Liver (tissue), 9 donors: Measurements from ENCODE around the gene ANKRD16. TPM values are rescaled to one million over a fixed set of nuclear protein-coding genes. Genes with fewer than 3 reads are reported as not detected.

ENCODE experiments used
- DNase-seq: peaks from one replicate; pipeline ENCODE4 v3.0.0-alpha.2; 2017; ENCODE audit warnings: low spot score
- H3K27ac ChIP-seq, 2 donors: one replicate each; pipeline ENCODE4 v1.7.0; 2013; ENCODE audit warnings: inconsistent platforms in 2 of 2, low read length in 2 of 2, control low read depth in 1 of 2, low read depth in 1 of 2, mild to moderate bottlenecking in 1 of 2
- H3K27me3 ChIP-seq, 4 donors: one replicate each; pipeline versions ENCODE4 v1.6.1 to v1.7.0; 2013; ENCODE audit warnings: low read length in 3 of 4, inconsistent platforms in 1 of 4, mild to moderate bottlenecking in 1 of 4, moderate library complexity in 1 of 4; ENCODE audit not compliant: control insufficient read depth in 4 of 4, insufficient read depth in 4 of 4
- H3K36me3 ChIP-seq, 4 donors: one replicate each; pipeline versions ENCODE4 v1.6.1 to v1.7.0; 2013; ENCODE audit warnings: low read length in 3 of 4, mild to moderate bottlenecking in 3 of 4, low read depth in 1 of 4, moderate library complexity in 1 of 4; ENCODE audit not compliant: control insufficient read depth in 4 of 4, insufficient read depth in 3 of 4
- H3K4me1 ChIP-seq, 4 donors: one replicate each; pipeline versions ENCODE4 v1.6.1 to v1.7.0; 2013; ENCODE audit warnings: low read length in 3 of 4, mild to moderate bottlenecking in 3 of 4, moderate library complexity in 1 of 4; ENCODE audit not compliant: control insufficient read depth in 4 of 4, insufficient read depth in 4 of 4
- H3K4me3 ChIP-seq, 3 donors: one replicate each; pipeline versions ENCODE4 v1.6.1 to v1.7.0; 2013; ENCODE audit warnings: low read length in 3 of 3, control low read depth in 1 of 3, low read depth in 1 of 3, mild to moderate bottlenecking in 1 of 3
- H3K9ac ChIP-seq, 2 donors: one replicate each; pipeline ENCODE4 v1.7.0; 2013; ENCODE audit warnings: low read length in 2 of 2, mild to moderate bottlenecking in 2 of 2, moderate library complexity in 2 of 2, control low read depth in 1 of 2, low read depth in 1 of 2
- H3K9me3 ChIP-seq, 4 donors: one replicate each; pipeline versions ENCODE4 v1.6.1 to v1.7.0; 2013; ENCODE audit warnings: low read length in 3 of 4; ENCODE audit not compliant: control insufficient read depth in 4 of 4
- EGR1 ChIP-seq, 2 donors: IDR thresholded peaks; 2 replicates each; pipeline ENCODE4 v1.6.1; 2016 to 2018; ENCODE audit warnings: antibody characterized with exemption in 2 of 2, low read depth in 2 of 2
- FOXA1 ChIP-seq: IDR thresholded peaks from 2 replicates; pipeline ENCODE4 v1.6.1; 2016; ENCODE audit warnings: antibody characterized with exemption
- FOXA2 ChIP-seq: IDR thresholded peaks from 2 replicates; pipeline ENCODE4 v1.6.1; 2016; ENCODE audit warnings: antibody characterized with exemption
- GABPA ChIP-seq, 2 donors: IDR thresholded peaks in 1 of 2; conservative IDR thresholded peaks in 1 of 2; 2 replicates each; pipeline ENCODE4 v1.6.1; 2016; ENCODE audit warnings: antibody characterized with exemption in 2 of 2, mild to moderate bottlenecking in 1 of 2, moderate library complexity in 1 of 2
- HNF4A ChIP-seq, 2 donors: conservative IDR thresholded peaks; 2 replicates each; pipeline ENCODE4 v1.6.1; 2016; ENCODE audit warnings: antibody characterized with exemption in 2 of 2, mild to moderate bottlenecking in 2 of 2
- HNF4G ChIP-seq: IDR thresholded peaks from 2 replicates; pipeline ENCODE4 v1.6.1; 2016; ENCODE audit warnings: antibody characterized with exemption
- JUND ChIP-seq, 2 donors: IDR thresholded peaks; 2 replicates each; pipeline ENCODE4 v1.6.1; 2016; ENCODE audit warnings: antibody characterized with exemption in 2 of 2
- NR2F2 ChIP-seq: IDR thresholded peaks from 2 replicates; pipeline ENCODE4 v1.6.1; 2016; ENCODE audit warnings: antibody characterized with exemption
- RXRA ChIP-seq, 2 donors: IDR thresholded peaks; 2 replicates each; pipeline ENCODE4 v1.6.1; 2017 to 2018; ENCODE audit warnings: antibody characterized with exemption in 2 of 2, mild to moderate bottlenecking in 1 of 2
- SP1 ChIP-seq: IDR thresholded peaks from 2 replicates; pipeline ENCODE4 v1.6.1; 2018; ENCODE audit warnings: antibody characterized with exemption, mild to moderate bottlenecking
- YY1 ChIP-seq: IDR thresholded peaks from 2 replicates; pipeline ENCODE4 v1.6.1; 2016; ENCODE audit warnings: antibody characterized with exemption, mild to moderate bottlenecking
- WGBS: extraction: QIAGEN DNeasy Blood & Tissue Kit; methylation state at CpG from one replicate; pipeline ENCODE4 v1.1.7; 2013; 5-methylcytosine and 5-hydroxymethylcytosine counted together
- polyA plus RNA-seq, 2 donors: library from polyadenylated mRNA; stranded (reverse) in 1 of 2; unstranded in 1 of 2; fragments of 200-250 nt in 1 of 2; fragments of >200 nt in 1 of 2; fragmentation: Nextera tagmentation in 1 of 2; extraction: Ambion mirVana in 1 of 2; gene quantifications; one replicate each; pipeline versions ENCODE4 v1.2.1 to v1.2.3, GENCODE V29; 2013 to 2015
- total RNA-seq, 2 donors: library from RNA; depleted of rRNA; stranded (reverse); fragments of >200 nt; gene quantifications; one replicate each; pipeline ENCODE4 v1.2.3, GENCODE V29; 2014
- TF ChIP-seq, protein P1 (sequence below): fragments of 150-350 bp; IDR thresholded peaks from 2 replicates; pipeline ENCODE4 v1.5.1; 2017; ENCODE audit warnings: improper control_type of control experiment, low read depth, low read length; ENCODE audit not compliant: missing input control
- TF ChIP-seq, protein P2 (sequence below): IDR thresholded peaks from 2 replicates; pipeline ENCODE4 v1.6.1; 2016; ENCODE audit warnings: antibody characterized with exemption
- TF ChIP-seq, protein P3 (sequence below): IDR thresholded peaks from 2 replicates; pipeline ENCODE4 v1.6.1; 2016; ENCODE audit warnings: antibody characterized with exemption, mild to moderate bottlenecking
- TF ChIP-seq, protein P4 (sequence below): IDR thresholded peaks from 2 replicates; pipeline ENCODE4 v1.6.1; 2016; ENCODE audit warnings: antibody characterized with exemption
- TF ChIP-seq, protein P5 (sequence below): IDR thresholded peaks from 2 replicates; pipeline ENCODE4 v1.6.1; 2016; ENCODE audit warnings: antibody characterized with exemption
- donor health status: healthy.
- donor health status: healthy.
- donor health status: healthy.
- donor health status: healthy.
- donor health status: healthy.

ANKRD16 gene
- total and polyA plus RNA-seq, 4 donors, result 1.1 to 3.6 (median 2.3) TPM

DNA sequence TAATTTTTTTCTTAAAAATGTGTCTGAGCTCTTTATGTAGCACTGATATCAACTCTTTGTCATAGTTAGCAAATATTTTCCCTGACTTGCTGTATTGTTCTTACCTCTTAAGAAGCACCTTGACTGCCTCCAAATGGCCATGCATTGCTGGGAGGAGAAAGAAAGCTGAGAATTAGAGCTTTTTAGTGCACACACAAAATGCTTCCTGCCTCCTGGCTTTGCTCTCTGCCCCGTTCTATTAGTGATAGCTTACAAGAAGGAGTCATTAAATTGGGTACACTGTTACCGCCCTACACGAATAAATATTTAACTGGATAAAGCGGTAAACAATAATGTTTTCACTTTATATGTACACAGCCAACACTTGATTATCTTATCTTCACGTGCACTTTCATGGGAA lies 4.1 kb downstream of the ANKRD16 start:
- no peaks in the 10 kb centered on the region for H3K9me3 ChIP-seq
- peak overlapping the region in 1 of 2 donors; percentile 50 for H3K9ac ChIP-seq
- no peak overlapping the region for H3K4me3 ChIP-seq
- peaks cover 1 to 15% (median 8%) of the 10 kb centered on the region in 4 donors for H3K36me3 ChIP-seq
- no peak for DNase-seq
- no peak overlapping the region for H3K27ac ChIP-seq
- peaks cover 3 to 36% (median 20%) of the 10 kb centered on the region in 4 donors for H3K4me1 ChIP-seq
- TF ChIP-seq YY1 (peak; percentile 28), EGR1 (IDR thresholded peaks at IDR 0.05; ENCODE audit: low read depth in 2 of 2) (no peak), GABPA (IDR thresholded peaks at IDR 0.05 in 1 of 2, conservative IDR thresholded peaks at IDR 0.05 in 1 of 2) (no peak), RXRA (IDR thresholded peaks at IDR 0.05) (peak in 1 of 2 donors; percentile 24), HNF4G (no peak), NR2F2 (no peak), HNF4A (conservative IDR thresholded peaks at IDR 0.05) (peak in 1 of 2 donors; percentile 32), FOXA2 (peak; percentile 31)
- TF ChIP-seq, protein P1, sequence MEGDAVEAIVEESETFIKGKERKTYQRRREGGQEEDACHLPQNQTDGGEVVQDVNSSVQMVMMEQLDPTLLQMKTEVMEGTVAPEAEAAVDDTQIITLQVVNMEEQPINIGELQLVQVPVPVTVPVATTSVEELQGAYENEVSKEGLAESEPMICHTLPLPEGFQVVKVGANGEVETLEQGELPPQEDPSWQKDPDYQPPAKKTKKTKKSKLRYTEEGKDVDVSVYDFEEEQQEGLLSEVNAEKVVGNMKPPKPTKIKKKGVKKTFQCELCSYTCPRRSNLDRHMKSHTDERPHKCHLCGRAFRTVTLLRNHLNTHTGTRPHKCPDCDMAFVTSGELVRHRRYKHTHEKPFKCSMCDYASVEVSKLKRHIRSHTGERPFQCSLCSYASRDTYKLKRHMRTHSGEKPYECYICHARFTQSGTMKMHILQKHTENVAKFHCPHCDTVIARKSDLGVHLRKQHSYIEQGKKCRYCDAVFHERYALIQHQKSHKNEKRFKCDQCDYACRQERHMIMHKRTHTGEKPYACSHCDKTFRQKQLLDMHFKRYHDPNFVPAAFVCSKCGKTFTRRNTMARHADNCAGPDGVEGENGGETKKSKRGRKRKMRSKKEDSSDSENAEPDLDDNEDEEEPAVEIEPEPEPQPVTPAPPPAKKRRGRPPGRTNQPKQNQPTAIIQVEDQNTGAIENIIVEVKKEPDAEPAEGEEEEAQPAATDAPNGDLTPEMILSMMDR, result no peak
- TF ChIP-seq, protein P2, sequence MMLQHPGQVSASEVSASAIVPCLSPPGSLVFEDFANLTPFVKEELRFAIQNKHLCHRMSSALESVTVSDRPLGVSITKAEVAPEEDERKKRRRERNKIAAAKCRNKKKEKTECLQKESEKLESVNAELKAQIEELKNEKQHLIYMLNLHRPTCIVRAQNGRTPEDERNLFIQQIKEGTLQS, result no peak
- TF ChIP-seq, protein P3, sequence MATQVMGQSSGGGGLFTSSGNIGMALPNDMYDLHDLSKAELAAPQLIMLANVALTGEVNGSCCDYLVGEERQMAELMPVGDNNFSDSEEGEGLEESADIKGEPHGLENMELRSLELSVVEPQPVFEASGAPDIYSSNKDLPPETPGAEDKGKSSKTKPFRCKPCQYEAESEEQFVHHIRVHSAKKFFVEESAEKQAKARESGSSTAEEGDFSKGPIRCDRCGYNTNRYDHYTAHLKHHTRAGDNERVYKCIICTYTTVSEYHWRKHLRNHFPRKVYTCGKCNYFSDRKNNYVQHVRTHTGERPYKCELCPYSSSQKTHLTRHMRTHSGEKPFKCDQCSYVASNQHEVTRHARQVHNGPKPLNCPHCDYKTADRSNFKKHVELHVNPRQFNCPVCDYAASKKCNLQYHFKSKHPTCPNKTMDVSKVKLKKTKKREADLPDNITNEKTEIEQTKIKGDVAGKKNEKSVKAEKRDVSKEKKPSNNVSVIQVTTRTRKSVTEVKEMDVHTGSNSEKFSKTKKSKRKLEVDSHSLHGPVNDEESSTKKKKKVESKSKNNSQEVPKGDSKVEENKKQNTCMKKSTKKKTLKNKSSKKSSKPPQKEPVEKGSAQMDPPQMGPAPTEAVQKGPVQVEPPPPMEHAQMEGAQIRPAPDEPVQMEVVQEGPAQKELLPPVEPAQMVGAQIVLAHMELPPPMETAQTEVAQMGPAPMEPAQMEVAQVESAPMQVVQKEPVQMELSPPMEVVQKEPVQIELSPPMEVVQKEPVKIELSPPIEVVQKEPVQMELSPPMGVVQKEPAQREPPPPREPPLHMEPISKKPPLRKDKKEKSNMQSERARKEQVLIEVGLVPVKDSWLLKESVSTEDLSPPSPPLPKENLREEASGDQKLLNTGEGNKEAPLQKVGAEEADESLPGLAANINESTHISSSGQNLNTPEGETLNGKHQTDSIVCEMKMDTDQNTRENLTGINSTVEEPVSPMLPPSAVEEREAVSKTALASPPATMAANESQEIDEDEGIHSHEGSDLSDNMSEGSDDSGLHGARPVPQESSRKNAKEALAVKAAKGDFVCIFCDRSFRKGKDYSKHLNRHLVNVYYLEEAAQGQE, result no peak
- no peaks in the 10 kb centered on the region for H3K27me3 ChIP-seq
- 33% methylated on average over 5 of the region's 5 CpGs for WGBS

DNA sequence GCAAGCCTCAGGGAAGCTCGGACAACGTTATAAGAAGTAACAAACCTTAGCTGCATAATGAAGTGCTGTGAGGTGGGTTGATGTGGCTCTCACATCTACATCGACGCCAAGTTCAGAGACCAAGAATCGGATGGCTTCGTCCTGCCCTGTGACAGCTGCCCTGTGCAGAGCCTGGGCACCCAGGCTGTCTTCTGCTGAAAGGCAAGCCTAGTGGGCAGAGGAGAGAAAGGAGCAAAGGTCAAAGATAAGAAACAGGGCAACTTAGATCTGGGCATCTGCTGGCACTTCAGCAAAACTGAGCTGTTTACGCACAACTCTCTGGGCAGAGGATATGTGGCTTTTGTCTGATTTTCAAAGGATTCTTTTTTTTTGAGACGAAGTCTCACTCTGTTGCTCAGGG lies 6.7 kb downstream of the ANKRD16 start:
- no peak overlapping the region for H3K9ac ChIP-seq
- no peak overlapping the region for H3K4me3 ChIP-seq
- peaks cover 3 to 23% (median 13%) of the 10 kb centered on the region in 4 donors for H3K4me1 ChIP-seq
- no peak overlapping the region for H3K27ac ChIP-seq
- 50% methylated on average over 8 of the region's 8 CpGs for WGBS
- no peaks in the 10 kb centered on the region for H3K27me3 ChIP-seq
- no peaks in the 10 kb centered on the region for H3K9me3 ChIP-seq
- no peak for DNase-seq
- peaks cover 1 to 26% (median 20%) of the 10 kb centered on the region in 4 donors for H3K36me3 ChIP-seq
- TF ChIP-seq JUND (IDR thresholded peaks at IDR 0.05) (no peak), RXRA (IDR thresholded peaks at IDR 0.05) (peak in 1 of 2 donors; percentile 23), YY1 (no peak), GABPA (IDR thresholded peaks at IDR 0.05 in 1 of 2, conservative IDR thresholded peaks at IDR 0.05 in 1 of 2) (no peak), SP1 (peak; percentile 43), FOXA1 (no peak), NR2F2 (no peak), EGR1 (IDR thresholded peaks at IDR 0.05; ENCODE audit: low read depth in 2 of 2) (no peak), HNF4G (peak; percentile 52), FOXA2 (no peak), HNF4A (conservative IDR thresholded peaks at IDR 0.05) (peak; percentile 77 to 81)
- TF ChIP-seq, protein P2, result no peak
- TF ChIP-seq, protein P1, result no peak
- TF ChIP-seq, protein P3, result no peak
- TF ChIP-seq, protein P4, sequence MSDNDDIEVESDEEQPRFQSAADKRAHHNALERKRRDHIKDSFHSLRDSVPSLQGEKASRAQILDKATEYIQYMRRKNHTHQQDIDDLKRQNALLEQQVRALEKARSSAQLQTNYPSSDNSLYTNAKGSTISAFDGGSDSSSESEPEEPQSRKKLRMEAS, result no peak
- TF ChIP-seq, protein P5, sequence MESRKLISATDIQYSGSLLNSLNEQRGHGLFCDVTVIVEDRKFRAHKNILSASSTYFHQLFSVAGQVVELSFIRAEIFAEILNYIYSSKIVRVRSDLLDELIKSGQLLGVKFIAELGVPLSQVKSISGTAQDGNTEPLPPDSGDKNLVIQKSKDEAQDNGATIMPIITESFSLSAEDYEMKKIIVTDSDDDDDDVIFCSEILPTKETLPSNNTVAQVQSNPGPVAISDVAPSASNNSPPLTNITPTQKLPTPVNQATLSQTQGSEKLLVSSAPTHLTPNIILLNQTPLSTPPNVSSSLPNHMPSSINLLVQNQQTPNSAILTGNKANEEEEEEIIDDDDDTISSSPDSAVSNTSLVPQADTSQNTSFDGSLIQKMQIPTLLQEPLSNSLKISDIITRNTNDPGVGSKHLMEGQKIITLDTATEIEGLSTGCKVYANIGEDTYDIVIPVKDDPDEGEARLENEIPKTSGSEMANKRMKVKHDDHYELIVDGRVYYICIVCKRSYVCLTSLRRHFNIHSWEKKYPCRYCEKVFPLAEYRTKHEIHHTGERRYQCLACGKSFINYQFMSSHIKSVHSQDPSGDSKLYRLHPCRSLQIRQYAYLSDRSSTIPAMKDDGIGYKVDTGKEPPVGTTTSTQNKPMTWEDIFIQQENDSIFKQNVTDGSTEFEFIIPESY, result no peak
